ENCODE results near the gene GLYATL3. TPM values are rescaled to one million over a fixed set of nuclear protein-coding genes. Genes with fewer than 3 reads are reported as not detected.

GLYATL3 gene
- total RNA-seq, 1 experiment from 2014 or later, result not detected

DNA sequence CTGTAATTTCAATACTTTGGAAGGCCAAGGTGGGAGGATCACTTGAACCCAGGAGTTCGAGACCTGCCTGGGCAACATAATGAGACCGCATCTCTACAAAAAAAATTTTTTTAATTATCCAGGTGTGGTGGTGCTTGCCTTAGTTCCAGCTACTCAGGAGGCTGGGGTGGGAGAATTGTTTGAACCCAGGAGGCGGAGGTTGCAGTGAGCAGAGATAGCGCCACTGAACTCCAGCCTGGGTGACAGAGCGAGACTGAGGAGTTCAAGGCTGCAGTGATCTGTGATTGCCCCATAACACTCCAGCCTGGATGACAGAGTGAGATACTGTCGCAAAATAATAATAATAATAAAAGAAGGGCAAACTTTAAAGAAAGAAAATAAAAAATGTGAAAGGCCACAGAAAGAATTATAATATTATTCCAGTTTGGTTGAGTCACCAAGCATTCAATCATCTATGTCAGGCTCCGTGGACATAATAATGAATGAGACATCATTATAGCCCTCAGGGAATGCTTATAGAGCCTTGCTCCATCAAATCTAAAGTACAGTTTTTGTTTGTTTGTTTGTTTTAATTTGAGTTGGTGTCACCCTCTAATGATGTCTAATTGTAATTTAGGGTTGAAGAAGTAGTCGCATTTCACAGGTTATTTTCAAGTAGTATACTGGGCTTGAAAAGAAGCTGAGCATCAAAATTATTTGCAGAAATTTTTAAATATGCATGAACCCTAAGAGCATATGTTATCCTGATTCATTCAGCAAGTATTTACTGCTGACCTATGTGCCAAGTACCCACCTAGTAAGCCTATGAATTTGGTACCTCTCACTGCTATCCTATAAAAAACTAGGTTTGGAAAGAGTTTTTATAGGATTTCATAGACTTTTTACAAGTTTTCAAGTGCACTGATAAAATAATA is 15.1 kb downstream of the GLYATL3 start:
- DNase-seq, result peak; percentile 83
- peak overlapping the region; percentile 72 for H3K4me2 ChIP-seq (ENCODE audit: low read length)
- no peaks in the 10 kb centered on the region for H3K27me3 ChIP-seq (ENCODE audit: low read length)
- no peaks in the 10 kb centered on the region for H3K9me3 ChIP-seq (ENCODE audit: low read length)
- H2AFZ ChIP-seq (ENCODE audit: low read length), result no peak overlapping the region; the same call in 1 of the 2 replicates
- H3K27ac ChIP-seq (ENCODE audit: low read length), result peak overlapping the region; percentile 81
- ChIA-PET CTCF (no interaction called here), POLR2A (ENCODE audit: unreplicated experiment) (no interaction called here)
- H3F3A ChIP-seq (ENCODE audit: low read length, unreplicated experiment), result peaks cover 4% of the 10 kb centered on the region
- no peaks in the 10 kb centered on the region for H3K36me3 ChIP-seq (ENCODE audit: low read depth, low read length)
- H3K4me1 ChIP-seq (ENCODE audit: insufficient read depth, low read length), result peaks cover 34% of the 10 kb centered on the region
- peak overlapping the region; percentile 38 for H3K9ac ChIP-seq (ENCODE audit: low read length)
- peak overlapping the region; percentile 50 for H3K4me3 ChIP-seq (ENCODE audit: low read length)
- intact Hi-C loops (cut with micrococcal nuclease), result no loop called here
- peak; percentile 93 for ATAC-seq
- H3K79me2 ChIP-seq (ENCODE audit: low read length), result no peaks in the 10 kb centered on the region
- no peak for TF ChIP-seq EZH2 (IDR thresholded peaks at IDR 0.05; ENCODE audit: low read length, unreplicated experiment)
- TF ChIP-seq EZH2phosphoT487 (IDR thresholded peaks at IDR 0.05; ENCODE audit: borderline replicate concordance, low read length), result no peak
- H4K20me1 ChIP-seq (ENCODE audit: low read length), result no peaks in the 10 kb centered on the region
- BruUV-seq (replicated peaks), result no TSS peak
- no peaks in the 10 kb centered on the region for H3K9me2 ChIP-seq (replicated peaks; ENCODE audit: low read length)

DNA sequence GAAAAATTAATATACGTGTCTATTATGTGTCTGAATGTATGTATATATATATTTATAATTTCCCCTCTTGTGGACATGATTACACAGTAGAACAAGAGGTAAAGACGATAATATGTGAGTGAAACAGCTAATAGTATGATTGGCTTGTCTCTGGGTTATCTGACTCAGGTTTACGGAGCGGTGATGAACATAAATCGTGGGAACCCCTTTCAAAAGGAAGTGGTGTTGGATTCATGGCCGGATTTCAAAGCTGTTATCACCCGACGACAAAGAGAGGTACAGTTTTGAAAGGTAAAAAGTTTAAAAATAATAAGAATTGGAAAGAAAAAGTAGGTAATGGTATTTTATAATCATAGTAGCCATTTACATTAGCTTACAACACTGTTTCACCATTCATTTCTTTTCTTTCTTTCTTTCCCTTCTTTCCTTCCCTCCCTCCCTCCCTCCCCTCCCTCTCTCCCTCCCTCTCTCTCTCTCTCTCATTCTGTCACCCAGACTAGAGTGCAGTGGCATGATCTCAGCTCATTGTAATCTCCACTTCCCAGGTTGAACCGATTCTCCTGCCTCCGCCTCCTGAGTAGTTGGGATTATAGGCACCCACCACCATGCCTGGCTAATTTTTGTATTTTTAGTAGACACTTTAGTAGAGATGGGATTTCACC is 15.9 kb downstream of the GLYATL3 start:
- CTCF ChIA-PET, result interaction anchor here (0.6 kb wide), 1 partner anchor 63 kb away, joined by 3 read pairs; no protein-coding TSS in a partner anchor
- POLR2A ChIA-PET (ENCODE audit: unreplicated experiment), result no interaction called here
- ATAC-seq, result peak; percentile 78

DNA sequence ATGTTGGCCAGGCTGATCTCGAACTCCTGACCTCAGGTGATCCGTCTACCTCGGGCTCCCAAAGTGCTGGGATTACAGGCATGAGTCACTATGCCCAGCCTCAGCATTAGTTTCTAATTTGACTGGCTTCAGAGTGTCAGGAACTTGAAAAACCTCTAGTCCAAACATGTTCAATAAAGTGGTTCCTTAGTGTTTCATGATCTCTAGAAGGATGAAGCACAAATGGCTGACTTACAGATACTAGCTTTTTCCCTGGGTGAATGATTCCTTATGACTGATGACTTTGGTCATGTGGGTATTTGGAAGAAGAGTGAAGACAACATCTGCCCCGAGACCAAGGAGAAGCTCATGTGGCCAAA is 16.4 kb downstream of the GLYATL3 start:
- CTCF ChIA-PET, result interaction anchor here (0.6 kb wide), 1 partner anchor 63 kb away, joined by 3 read pairs; no protein-coding TSS in a partner anchor
- POLR2A ChIA-PET (ENCODE audit: unreplicated experiment), result no interaction called here
- BruUV-seq (replicated peaks), result no TSS peak

More for the DNA sequence above, 15.9 kb downstream of the GLYATL3 start:
- no peaks in the 10 kb centered on the region for H3K79me2 ChIP-seq (ENCODE audit: low read length)
- intact Hi-C loops (cut with micrococcal nuclease), result no loop called here
- peaks cover 34% of the 10 kb centered on the region for H3K4me1 ChIP-seq (ENCODE audit: insufficient read depth, low read length)
- H3K4me2 ChIP-seq (ENCODE audit: low read length), result peak overlapping the region; percentile 72
- H3K9me2 ChIP-seq (replicated peaks; ENCODE audit: low read length), result no peaks in the 10 kb centered on the region
- DNase-seq, result peak; percentile 69
- no TSS peak for BruUV-seq (replicated peaks)
- TF ChIP-seq EZH2phosphoT487 (IDR thresholded peaks at IDR 0.05; ENCODE audit: borderline replicate concordance, low read length) (no peak), EZH2 (IDR thresholded peaks at IDR 0.05; ENCODE audit: low read length, unreplicated experiment) (no peak)
- TF ChIP-seq, protein P1, sequence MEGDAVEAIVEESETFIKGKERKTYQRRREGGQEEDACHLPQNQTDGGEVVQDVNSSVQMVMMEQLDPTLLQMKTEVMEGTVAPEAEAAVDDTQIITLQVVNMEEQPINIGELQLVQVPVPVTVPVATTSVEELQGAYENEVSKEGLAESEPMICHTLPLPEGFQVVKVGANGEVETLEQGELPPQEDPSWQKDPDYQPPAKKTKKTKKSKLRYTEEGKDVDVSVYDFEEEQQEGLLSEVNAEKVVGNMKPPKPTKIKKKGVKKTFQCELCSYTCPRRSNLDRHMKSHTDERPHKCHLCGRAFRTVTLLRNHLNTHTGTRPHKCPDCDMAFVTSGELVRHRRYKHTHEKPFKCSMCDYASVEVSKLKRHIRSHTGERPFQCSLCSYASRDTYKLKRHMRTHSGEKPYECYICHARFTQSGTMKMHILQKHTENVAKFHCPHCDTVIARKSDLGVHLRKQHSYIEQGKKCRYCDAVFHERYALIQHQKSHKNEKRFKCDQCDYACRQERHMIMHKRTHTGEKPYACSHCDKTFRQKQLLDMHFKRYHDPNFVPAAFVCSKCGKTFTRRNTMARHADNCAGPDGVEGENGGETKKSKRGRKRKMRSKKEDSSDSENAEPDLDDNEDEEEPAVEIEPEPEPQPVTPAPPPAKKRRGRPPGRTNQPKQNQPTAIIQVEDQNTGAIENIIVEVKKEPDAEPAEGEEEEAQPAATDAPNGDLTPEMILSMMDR (conservative IDR thresholded peaks at IDR 0.05; ENCODE audit: low read depth, low read length), result no peak
- no peaks in the 10 kb centered on the region for H3K36me3 ChIP-seq (ENCODE audit: low read depth, low read length)
- no peaks in the 10 kb centered on the region for H3K9me3 ChIP-seq (ENCODE audit: low read length)
- H3K27me3 ChIP-seq (ENCODE audit: low read length), result no peaks in the 10 kb centered on the region
- peak overlapping the region; percentile 60 for H2AFZ ChIP-seq (ENCODE audit: low read length)
- H3K9ac ChIP-seq (ENCODE audit: low read length), result peak overlapping the region; percentile 38
- H3K27ac ChIP-seq (ENCODE audit: low read length), result peak overlapping the region; percentile 81
- no peaks in the 10 kb centered on the region for H4K20me1 ChIP-seq (ENCODE audit: low read length)
- H3K4me3 ChIP-seq (ENCODE audit: low read length), result peak overlapping the region; percentile 50
- H3F3A ChIP-seq (ENCODE audit: low read length, unreplicated experiment), result peaks cover 4% of the 10 kb centered on the region

More for the DNA sequence above, 16.4 kb downstream of the GLYATL3 start:
- TF ChIP-seq, protein P1 (conservative IDR thresholded peaks at IDR 0.05; ENCODE audit: low read depth, low read length), result no peak
- no peak for TF ChIP-seq EZH2phosphoT487 (IDR thresholded peaks at IDR 0.05; ENCODE audit: borderline replicate concordance, low read length)
- TF ChIP-seq EZH2 (IDR thresholded peaks at IDR 0.05; ENCODE audit: low read length, unreplicated experiment), result no peak
- Histone ChIP-seq H3K4me1 (ENCODE audit: insufficient read depth, low read length) (peaks cover 34% of the 10 kb centered on the region), H3K79me2 (ENCODE audit: low read length) (no peaks in the 10 kb centered on the region), H3K9me3 (ENCODE audit: low read length) (no peaks in the 10 kb centered on the region), H3F3A (ENCODE audit: low read length, unreplicated experiment) (peaks cover 4% of the 10 kb centered on the region), H3K36me3 (ENCODE audit: low read depth, low read length) (no peaks in the 10 kb centered on the region), H3K27me3 (ENCODE audit: low read length) (no peaks in the 10 kb centered on the region), H2AFZ (ENCODE audit: low read length) (no peak overlapping the region), H3K4me3 (ENCODE audit: low read length) (peak overlapping the region; percentile 50; the same call in 1 of the 2 replicates), H3K27ac (ENCODE audit: low read length) (peak overlapping the region; percentile 81), H3K9ac (ENCODE audit: low read length) (peak overlapping the region; percentile 28; the same call in 1 of the 2 replicates), H3K9me2 (replicated peaks; ENCODE audit: low read length) (no peaks in the 10 kb centered on the region), H4K20me1 (ENCODE audit: low read length) (no peaks in the 10 kb centered on the region), H3K4me2 (ENCODE audit: low read length) (peak overlapping the region; percentile 72; the same call in 1 of the 2 replicates)
- no peak for ATAC-seq
- intact Hi-C loops (cut with micrococcal nuclease), result no loop called here
- peak; percentile 18 for DNase-seq

All from PC-3 (cell line).